Smooth muscle cell (in vitro differentiated cells): ENCODE results near the gene TLCD1. TPM values are rescaled to one million over a fixed set of nuclear protein-coding genes. Genes with fewer than 3 reads are reported as not detected.

Experiments used
- DNase-seq: peaks from one replicate; lab custom pipeline; 2025; ENCODE audit not compliant: unreplicated experiment; lab: John Stamatoyannopoulos, UW
- H2AFZ ChIP-seq: fragments of 200-600 bp; sonication (generic); 2 replicates; pipeline ENCODE4 v1.6.0; 2016; ENCODE audit warnings: antibody characterized with exemption, low read depth, mild to moderate bottlenecking
- H3F3A ChIP-seq: fragments of 200-600 bp; sonication (generic); 2 replicates; pipeline ENCODE4 v1.6.0; 2017; ENCODE audit warnings: antibody characterized with exemption, low read depth
- H3K27ac ChIP-seq: fragments of 200-600 bp; sonication (generic); 2 replicates; pipeline ENCODE4 v1.5.1; 2016; ENCODE audit warnings: low read depth, mild to moderate bottlenecking
- H3K27me3 ChIP-seq: fragments of 200-600 bp; sonication (generic); 2 replicates; pipeline ENCODE4 v1.6.1; 2016; ENCODE audit warnings: low read depth, mild to moderate bottlenecking
- H3K36me3 ChIP-seq: fragments of 200-600 bp; sonication (generic); 2 replicates; pipeline ENCODE4 v1.5.1; 2016; ENCODE audit warnings: low read depth
- H3K4me1 ChIP-seq: fragments of 200-600 bp; sonication (generic); 2 replicates; pipeline ENCODE4 v1.5.1; 2016; ENCODE audit warnings: low read depth
- H3K4me2 ChIP-seq: fragments of 200-600 bp; sonication (generic); 2 replicates; pipeline ENCODE4 v1.6.0; 2016; ENCODE audit warnings: mild to moderate bottlenecking
- H3K4me3 ChIP-seq: fragments of 200-600 bp; sonication (generic); 2 replicates; pipeline ENCODE4 v1.5.1; 2016; ENCODE audit warnings: mild to moderate bottlenecking
- H3K79me2 ChIP-seq: fragments of 200-600 bp; sonication (generic); 2 replicates; pipeline ENCODE4 v1.6.0; 2016; ENCODE audit warnings: low read depth, mild to moderate bottlenecking
- H3K9ac ChIP-seq: fragments of 200-600 bp; sonication (generic); 2 replicates; pipeline ENCODE4 v1.6.0; 2016; ENCODE audit warnings: low read depth
- H3K9me3 ChIP-seq: fragments of 200-600 bp; sonication (generic); replicated peaks from 2 replicates; pipeline ENCODE4 v1.5.1; 2016; ENCODE audit warnings: low read depth
- H4K20me1 ChIP-seq: fragments of 200-600 bp; sonication (generic); 2 replicates; pipeline ENCODE4 v1.6.0; 2016; ENCODE audit warnings: low read depth
- WGBS: methylation state at CpG from one replicate; pipeline ENCODE4 v1.1.7; 2016; ENCODE audit warnings: low lambda C conversion rate; 5-methylcytosine and 5-hydroxymethylcytosine counted together
- polyA plus RNA-seq: library from polyadenylated mRNA; unstranded; fragments of >200 nt; fragmentation: Nextera tagmentation; extraction: Ambion mirVana; gene quantifications from 2 replicates; pipeline ENCODE4 v1.2.1, GENCODE V29; 2016
- total RNA-seq: library from RNA; depleted of rRNA; stranded (reverse); fragments of >200 nt; gene quantifications from 2 replicates; pipeline ENCODE4 v1.2.3, GENCODE V29; 2014
- TF ChIP-seq, protein P1 (sequence below): fragments of 200-600 bp; sonication (generic); IDR thresholded peaks from 2 replicates; pipeline ENCODE4 v1.5.1; 2017; ENCODE audit warnings: borderline replicate concordance, mild to moderate bottlenecking, antibody characterized with exemption; ENCODE audit not compliant: insufficient read depth, poor library complexity, severe bottlenecking

Gene TLCD1, protein sequence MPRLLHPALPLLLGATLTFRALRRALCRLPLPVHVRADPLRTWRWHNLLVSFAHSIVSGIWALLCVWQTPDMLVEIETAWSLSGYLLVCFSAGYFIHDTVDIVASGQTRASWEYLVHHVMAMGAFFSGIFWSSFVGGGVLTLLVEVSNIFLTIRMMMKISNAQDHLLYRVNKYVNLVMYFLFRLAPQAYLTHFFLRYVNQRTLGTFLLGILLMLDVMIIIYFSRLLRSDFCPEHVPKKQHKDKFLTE
- 14.7 and 21.9 TPM in 2 replicates for total RNA-seq
- 11.2 and 15.6 TPM in 2 replicates for polyA plus RNA-seq

DNA sequence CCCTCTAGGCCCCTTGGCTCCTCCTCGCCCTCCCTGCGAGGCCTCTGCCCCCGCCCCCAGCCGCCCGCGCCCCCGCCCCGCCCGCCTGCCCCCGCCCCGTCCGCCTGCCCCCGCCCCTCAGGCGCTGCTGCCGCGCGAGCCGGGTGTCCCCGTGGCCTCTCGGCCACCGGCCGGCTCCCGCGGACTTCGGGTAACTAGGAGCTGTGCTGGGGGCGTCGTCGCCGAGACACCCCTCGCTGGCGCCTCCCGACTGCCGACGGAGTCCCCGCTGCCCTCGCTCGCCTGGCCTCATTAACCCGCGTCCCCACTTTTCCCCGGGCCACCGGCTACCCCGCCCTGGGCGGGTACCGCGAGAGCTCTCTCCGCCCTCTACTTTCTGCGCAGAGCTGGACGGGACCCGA lies at the start of gene TLCD1:
Gene TLCD1, minus strand, starts transcription at position 8 of the 401 bp plus-strand sequence. CDS start 136 bp downstream, outside the sequence.
- Histone ChIP-seq H3K4me3 (peak within 1 kb of the TSS; percentile 86), H3K36me3 (no peaks in the 10 kb centered on the region), H3F3A (peaks cover 22% of the 10 kb centered on the region), H3K4me1 (peaks cover 21% of the 10 kb centered on the region), H3K79me2 (peaks cover 19% of the 10 kb centered on the region), H3K27me3 (no peaks in the 10 kb centered on the region), H2AFZ (peak within 1 kb of the TSS; percentile 52), H3K9ac (peak within 1 kb of the TSS; percentile 69), H3K4me2 (peak within 1 kb of the TSS; percentile 98), H4K20me1 (peaks cover 34% of the 10 kb centered on the region), H3K27ac (peak within 1 kb of the TSS; percentile 98), H3K9me3 (no peaks in the 10 kb centered on the region)
- DNase-seq = peak; percentile 87
- TF ChIP-seq, protein P1, sequence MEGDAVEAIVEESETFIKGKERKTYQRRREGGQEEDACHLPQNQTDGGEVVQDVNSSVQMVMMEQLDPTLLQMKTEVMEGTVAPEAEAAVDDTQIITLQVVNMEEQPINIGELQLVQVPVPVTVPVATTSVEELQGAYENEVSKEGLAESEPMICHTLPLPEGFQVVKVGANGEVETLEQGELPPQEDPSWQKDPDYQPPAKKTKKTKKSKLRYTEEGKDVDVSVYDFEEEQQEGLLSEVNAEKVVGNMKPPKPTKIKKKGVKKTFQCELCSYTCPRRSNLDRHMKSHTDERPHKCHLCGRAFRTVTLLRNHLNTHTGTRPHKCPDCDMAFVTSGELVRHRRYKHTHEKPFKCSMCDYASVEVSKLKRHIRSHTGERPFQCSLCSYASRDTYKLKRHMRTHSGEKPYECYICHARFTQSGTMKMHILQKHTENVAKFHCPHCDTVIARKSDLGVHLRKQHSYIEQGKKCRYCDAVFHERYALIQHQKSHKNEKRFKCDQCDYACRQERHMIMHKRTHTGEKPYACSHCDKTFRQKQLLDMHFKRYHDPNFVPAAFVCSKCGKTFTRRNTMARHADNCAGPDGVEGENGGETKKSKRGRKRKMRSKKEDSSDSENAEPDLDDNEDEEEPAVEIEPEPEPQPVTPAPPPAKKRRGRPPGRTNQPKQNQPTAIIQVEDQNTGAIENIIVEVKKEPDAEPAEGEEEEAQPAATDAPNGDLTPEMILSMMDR = no peak
- 4% methylated on average over 4 of the region's 49 CpGs for WGBS

DNA sequence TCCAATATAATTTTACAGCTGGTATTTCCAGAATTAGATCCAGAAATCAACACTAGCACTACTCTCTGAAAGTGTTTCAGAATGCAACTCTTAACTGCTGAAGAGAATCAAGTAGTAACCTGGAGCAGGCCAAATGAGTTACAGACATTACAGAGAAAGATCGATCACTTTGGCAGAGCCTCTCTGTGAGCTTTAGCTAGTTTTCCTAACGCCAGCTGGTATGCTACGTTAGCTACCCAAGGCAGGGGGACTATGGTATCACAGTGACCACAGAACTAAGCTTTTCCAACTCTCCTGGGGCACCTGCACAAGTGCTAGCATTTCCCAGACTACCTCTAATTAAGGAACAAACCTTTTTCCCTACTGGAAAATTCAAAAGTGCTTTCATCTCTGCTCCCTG lies 48.2 kb upstream of the TLCD1 start:
- Histone ChIP-seq H3K79me2 (peaks cover 71% of the 10 kb centered on the region), H3K9me3 (no peaks in the 10 kb centered on the region), H3K27ac (no peak overlapping the region), H3K4me3 (no peak overlapping the region), H3K9ac (no peak overlapping the region), H3K4me2 (no peak overlapping the region), H2AFZ (no peak overlapping the region), H3K27me3 (no peaks in the 10 kb centered on the region), H3F3A (no peaks in the 10 kb centered on the region), H3K36me3 (no peaks in the 10 kb centered on the region), H4K20me1 (peaks cover 94% of the 10 kb centered on the region), H3K4me1 (no peaks in the 10 kb centered on the region)
- no peak for DNase-seq
- TF ChIP-seq, protein P1 = no peak
- WGBS = 91% methylated on average over 3 of the region's 3 CpGs

DNA sequence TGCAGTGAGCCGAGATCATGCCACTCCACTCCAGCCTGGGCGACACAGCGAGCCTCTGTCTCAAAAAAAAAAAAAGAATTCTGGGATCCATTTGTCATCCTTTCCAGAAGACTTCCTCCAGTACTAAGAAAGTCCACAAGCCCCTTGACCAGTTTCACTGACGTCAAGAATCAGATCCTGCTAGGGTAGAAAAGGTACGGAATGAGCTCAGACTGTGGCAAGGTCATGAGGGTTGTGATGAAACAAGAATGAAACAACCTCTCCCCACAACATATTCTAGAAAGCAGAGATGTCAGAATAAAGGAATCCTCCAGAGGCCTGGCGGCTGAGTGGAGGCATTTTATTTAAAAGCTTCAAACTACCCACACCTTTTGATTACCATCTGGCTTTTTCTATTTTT lies 47.7 kb upstream of the TLCD1 start:
- peaks cover 67% of the 10 kb centered on the region for H3K79me2 ChIP-seq
- no peak for DNase-seq
- no peak overlapping the region for H3K4me3 ChIP-seq
- H3K4me1 ChIP-seq = no peaks in the 10 kb centered on the region
- H3F3A ChIP-seq = no peaks in the 10 kb centered on the region
- TF ChIP-seq, protein P1 = no peak
- no peak overlapping the region for H2AFZ ChIP-seq
- 93% methylated on average over 6 of the region's 6 CpGs for WGBS
- H3K27me3 ChIP-seq = no peaks in the 10 kb centered on the region
- no peak overlapping the region for H3K9ac ChIP-seq
- H3K4me2 ChIP-seq = no peak overlapping the region
- no peaks in the 10 kb centered on the region for H3K9me3 ChIP-seq
- H4K20me1 ChIP-seq = peaks cover 94% of the 10 kb centered on the region
- H3K36me3 ChIP-seq = no peaks in the 10 kb centered on the region
- H3K27ac ChIP-seq = no peak overlapping the region

GRCh38 chr17:28765038-28765437 lies 39.0 kb upstream of the TLCD1 start:
- H2AFZ ChIP-seq = no peak overlapping the region
- no peak for DNase-seq
- H3K9ac ChIP-seq = no peak overlapping the region
- H3K4me1 ChIP-seq = peaks cover 18% of the 10 kb centered on the region
- whole genome bisulfite sequencing = 82% methylated on average over 4 of the region's 4 CpGs
- H3K9me3 ChIP-seq = no peaks in the 10 kb centered on the region
- peaks cover 14% of the 10 kb centered on the region for H3K79me2 ChIP-seq
- H4K20me1 ChIP-seq = peaks cover 88% of the 10 kb centered on the region
- H3K36me3 ChIP-seq = no peaks in the 10 kb centered on the region
- H3K27me3 ChIP-seq = no peaks in the 10 kb centered on the region
- TF ChIP-seq, protein P1 = no peak
- no peak overlapping the region for H3K4me2 ChIP-seq
- H3F3A ChIP-seq = peaks cover 6% of the 10 kb centered on the region
- H3K4me3 ChIP-seq = no peak overlapping the region
- no peak overlapping the region for H3K27ac ChIP-seq
